HG02943 (cell line): ENCODE measurements around the gene DBN1.

Source experiments
- ATAC-seq: cut with Tn5 transposase; IDR thresholded peaks from one replicate; pipeline ENCODE4 v1.9.1; 2021; ENCODE audit warnings: mild to moderate bottlenecking, low read depth, moderate library complexity; ENCODE audit not compliant: unreplicated experiment

DBN1 gene

DNA sequence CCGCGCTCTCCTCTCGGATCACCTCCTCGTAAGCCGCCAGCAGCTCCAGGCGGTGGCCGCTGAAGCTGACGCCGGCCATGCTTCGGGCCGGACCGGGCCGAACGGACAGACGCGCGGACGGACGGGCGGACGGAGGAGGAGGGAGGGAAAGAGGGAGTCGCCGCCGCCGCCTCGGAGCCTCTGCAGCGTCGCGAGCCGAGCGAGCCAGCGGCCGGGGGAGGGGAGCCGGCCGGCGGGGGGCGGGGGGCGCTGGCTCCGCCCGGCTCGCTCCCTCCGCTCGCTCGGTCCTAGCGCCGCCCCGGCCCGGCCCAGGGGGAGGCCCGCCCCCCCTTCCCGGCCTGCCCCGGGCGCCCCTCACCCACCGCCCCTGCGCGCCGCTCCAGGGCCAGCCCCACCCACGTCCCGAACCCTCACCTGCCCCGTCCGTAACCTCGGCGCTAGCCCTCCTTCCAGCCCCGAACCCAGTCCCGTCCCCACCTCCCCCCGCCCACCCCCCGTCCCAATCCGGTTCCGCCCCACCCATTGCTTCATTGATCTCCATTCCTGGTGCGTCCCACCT is at the start of gene DBN1:
TSS of gene DBN1 (minus strand) at position 192 of the 559 bp plus-strand sequence. CDS start at position 79, 113 bp downstream.
- no peak for ATAC-seq

DNA sequence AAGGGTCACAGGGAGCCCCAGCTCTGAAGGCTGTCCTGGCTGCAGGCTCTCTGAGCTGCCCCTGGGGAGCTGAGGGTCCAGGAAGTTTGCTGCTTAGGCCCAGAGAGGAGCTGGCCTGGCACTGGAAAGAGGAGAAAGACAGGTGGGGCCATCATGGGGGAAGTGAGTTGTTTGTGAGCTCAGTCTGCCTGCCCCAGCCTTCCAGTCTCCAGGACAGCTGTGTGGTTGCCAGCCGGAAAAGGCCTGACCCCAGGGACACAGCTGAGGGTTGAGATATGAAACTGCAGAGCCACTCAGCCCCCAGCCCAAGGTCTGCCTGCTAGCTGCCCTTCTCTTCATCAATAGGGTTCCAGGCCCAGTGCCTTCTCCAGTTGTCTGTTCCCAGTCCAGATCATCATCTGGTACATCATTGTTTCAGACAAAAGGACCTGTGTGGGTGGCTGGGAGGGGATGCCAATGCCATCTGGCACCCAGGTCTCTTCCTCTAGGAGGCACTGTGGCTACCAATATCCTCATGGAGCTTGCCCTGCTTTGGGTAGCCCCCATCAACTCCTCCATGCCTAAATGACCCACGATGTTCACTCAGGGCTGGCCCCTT is 47.6 kb upstream of the DBN1 start:
- ATAC-seq: no peak

DNA sequence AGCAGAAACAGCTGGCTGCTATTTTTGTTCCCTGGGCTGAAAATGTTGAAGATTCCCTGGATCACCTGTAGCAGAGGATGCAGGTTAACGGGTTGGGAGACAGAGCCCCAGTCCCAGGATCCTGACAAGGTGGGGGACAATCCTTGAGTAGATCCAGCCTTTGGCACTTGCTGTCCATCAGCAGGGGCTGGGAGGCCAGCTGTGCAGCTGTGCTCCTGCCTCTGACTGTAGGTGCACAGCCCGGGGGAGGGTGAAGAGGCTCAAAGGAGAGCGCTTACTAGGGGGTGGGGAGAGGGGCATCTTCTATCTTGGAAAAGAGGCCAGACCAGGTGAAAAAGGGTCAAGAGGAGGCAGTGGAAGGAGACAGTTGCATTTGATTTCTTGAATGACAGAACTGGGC is 46.8 kb upstream of the DBN1 start:
- no peak for ATAC-seq

DNA sequence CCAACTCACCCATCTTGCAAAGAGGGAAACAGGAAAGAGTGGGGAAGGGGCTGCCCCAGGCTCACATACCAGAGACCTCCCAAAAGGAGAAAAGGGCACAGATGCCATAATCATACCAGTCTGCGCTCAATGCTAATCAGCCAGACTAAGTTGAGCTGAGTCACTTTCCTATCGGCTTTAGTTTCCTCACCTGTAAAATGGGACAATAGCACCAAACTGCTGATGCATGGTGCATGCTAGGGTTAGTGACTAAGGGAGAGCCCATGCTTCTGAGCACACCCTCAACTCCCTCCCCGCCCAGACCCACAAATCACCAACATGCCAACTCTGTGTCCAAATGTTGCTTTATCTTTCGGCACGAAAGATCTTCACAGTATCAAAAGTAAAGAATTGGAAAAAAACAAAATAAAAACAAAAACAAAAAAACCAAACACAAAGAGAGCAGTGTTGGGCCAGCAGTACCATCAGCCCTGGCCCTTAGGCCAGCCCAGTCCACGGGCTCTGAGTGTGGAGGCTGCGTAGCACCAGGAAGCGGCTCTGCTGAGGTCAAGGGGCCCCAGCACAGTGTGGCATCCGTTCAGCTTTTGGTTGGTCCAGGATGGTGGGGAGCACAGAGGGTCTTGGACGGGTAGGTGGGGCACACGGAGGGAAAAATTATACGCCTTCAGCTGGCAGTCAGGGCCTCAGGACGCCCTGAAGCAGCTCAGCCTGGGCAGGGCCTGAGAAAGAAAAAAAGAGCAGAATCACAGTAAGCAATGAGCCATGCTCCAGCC is 46.2 kb upstream of the DBN1 start:
- no peak for ATAC-seq

DNA sequence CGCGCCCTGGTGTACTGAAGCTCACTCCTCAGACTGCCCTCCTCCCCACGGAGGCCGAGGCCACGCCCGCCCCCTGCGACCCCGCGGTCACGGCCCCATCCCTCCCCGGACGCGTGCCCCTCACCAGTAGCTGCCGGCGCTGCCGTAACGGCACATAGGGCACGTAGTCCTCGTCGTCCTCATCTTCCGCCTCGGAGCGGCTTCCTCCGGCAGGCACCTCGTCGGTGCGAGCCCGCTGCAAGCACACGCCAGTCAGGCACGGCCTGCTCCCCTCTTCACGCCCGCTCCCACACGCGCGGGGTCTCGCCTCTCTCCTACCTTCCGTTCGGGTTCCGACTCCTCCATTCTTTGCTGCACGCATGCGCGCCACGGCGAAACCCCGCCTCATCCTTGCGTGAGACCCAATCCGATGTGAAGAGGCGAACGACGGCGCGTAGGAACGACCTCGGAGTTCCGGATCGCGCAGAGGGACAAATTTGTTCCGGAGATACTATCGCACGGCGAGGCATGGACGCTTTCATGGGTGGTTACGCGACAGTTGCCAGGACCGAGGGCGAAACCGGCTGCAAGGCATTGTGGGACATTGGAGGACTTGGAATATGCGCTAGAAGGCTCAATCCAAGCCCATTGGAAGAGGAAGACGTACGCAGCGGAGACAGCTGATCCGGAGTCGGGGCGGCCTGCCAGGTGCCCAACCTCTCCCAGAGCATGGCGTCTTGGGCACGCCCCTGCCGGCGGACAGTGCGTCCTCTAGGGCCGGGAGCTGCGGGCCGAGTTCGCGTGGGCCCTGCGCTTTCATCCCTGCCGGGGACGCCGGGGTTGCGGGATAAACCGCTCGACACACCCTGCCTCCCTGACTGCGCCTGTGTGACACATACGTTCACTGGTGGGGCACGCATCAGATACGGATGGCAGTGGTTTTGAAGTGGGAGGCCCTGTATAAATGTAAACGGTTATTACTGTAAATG is 43.5 kb upstream of the DBN1 start, which contains the start of gene DDX41:
TSS of gene DDX41 (minus strand) at position 361 of the 968 bp plus-strand sequence. CDS start at position 345, 16 bp downstream.
- ATAC-seq: peak; percentile 79

DNA sequence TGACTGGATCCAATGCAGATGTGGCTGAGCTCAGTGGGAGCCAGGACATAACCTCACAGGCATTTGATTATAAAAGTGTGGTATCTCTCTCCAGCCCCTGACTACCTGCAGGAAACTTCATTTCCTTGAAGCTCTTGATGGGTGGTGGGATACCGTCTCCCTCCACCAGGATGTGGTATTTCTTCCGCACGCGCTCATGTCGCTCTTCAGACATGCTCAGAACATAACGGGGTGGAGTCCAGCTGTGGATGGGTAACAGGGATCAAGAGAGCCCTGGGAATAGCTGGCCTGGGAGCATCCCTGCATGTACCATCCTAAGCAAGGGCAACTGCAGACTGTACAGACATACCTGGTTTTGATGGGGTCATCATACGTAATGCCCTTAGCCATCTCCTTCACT is 42.1 kb upstream of the DBN1 start:
- ATAC-seq: no peak

DNA sequence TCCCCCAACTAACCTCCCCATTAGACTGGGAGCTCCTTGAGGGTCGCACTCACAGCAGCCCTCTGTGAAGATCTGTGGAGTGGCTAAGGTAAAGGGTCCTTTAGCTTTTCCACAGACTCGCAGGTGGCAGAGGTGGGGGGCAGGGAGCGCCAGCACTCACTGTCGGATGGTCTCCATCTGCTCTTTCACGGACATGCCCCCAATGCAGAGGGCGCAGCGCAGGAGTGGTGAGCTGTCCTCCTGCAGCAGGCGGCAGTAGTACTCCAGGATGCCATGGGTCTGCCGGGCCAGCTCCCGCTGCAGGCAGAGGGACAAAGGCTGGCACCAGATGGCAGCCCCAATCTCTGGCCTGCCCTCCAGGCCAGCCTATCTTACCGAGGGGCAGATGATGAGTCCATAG is 41.1 kb upstream of the DBN1 start:
- ATAC-seq: no peak

DNA sequence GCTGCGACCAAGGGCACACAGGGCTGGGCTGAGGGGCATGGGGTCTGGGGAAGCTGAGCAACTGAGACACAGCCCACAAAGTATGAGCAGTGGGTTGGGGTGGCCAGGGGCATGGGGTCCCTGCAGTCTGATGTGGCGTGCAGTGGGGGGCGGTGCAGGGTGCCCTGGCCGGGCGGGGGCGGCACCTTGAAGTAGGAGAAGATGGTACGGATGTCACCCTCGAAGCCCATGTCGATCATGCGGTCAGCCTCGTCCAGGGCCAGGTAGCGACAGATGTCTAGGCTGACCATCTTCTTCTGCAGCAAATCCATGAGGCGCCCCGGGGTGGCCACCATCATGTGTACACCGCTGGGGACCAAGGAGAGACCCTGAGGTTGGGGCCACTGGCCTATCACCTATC is 40.1 kb upstream of the DBN1 start:
- ATAC-seq: no peak

DNA sequence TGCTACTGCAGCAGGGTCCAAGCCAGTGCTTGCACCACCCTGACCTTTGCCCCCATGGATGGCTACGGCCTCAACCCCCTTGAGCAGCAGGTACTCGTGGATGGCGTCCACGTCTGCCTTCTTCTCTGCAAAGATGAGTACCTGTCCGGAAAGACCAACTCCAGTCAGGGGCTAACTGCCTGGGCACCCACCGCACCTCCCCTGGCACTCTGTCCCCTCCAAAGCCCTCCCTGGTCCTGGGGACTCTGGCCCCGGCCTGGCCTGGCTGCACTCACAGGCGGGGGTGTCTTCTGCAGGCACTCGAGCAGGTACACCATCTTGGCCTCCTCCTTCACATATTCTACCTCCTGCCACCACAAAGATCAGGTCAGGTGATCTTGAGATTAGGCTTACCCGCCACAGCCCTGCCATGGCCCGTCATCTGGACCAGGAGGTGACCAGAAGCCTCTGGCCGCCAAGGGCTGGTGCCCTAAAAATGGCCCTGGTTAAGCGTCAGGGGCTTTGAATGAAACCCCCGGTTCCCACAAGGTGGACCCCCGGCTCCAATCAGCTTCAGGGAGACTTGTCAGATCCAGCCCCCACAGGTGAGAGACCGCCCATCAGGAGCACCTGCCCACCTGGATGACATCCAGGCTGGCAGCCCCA is 39.4 kb upstream of the DBN1 start:
- ATAC-seq: no peak

DNA sequence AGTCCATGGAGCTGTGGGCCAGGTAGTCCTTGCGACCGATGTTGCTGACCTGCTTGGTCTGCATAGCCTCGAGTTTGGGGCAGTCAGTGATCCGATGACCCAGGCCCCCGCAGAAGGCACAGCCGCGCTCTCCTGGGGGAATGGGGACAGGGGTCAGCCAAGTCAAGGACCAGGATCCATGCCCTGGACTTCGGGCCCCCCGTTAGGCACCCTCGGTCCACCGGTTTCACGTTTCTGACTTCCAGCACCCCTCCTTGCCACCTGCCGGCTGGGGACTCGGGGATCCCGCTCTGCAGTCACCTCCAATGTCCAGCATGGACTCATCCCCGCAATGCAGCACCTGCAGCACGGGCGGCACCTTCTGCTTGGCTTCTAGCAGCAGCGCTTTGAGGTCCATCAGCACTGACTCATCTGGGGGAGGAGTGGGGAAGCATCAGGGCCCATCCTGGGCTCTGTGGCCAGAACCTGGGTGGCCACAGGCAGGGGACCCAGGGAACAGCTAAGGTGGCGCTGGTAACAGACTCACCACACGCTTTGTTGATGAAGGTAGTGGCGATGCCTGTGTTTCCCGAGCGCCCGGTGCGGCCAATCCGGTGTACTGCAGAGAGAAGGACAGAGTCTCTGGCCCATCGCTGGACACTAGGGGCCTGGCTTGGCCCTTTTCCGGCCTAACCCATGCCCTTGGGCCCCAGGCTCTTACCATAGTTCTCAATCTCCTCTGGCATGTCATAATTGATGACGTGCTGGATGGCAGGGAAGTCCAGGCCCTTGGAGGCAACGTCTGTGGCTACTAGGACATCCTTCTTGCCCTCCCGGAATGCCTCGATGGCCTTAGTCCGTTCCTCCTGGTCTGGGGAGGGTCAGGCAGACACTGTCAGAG is 38.6 kb upstream of the DBN1 start:
- no peak for ATAC-seq

DNA sequence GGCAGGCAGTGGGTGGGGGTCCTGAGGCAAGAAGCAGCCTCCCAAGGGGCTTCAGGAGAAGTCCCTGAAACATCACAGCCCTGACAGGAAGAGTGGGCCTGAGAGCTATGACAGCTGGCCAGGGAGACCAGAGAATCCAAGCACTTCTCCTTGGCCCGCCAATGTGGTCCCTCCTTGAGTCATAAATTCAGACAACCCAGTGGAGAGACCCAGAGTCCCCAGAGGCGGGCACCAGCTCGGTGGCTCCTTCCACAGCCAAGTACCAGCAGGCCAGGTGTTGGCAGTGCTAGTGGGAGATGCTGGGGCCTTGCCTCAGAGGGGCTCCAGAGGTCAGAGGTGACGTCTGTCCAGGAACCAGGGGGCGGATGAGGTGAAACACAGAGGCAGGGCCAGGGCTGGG is 37.7 kb upstream of the DBN1 start:
- ATAC-seq: no peak

DNA sequence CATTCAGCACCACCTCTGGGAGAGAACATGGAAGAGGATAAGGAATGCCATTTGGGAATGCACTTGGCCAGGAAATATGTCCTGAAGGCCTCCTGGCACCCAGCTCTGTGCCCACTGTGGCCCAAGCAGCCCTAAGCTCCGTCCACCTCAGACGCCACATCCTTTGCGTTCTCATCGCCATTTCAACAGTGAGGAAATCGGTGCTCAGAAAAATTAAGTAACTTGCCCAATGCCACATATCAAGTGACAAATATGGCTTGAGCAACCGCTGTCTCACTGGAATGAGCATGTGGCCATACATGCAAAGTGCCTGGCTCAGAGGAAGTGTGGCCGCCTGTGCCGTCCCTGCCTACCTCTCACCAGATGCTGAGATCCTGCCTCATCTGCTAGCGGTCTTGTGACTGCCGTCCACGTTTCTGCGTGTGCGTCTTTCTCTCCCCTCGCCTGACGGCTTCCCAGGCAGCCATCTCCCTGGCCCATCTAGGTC is 37.2 kb upstream of the DBN1 start:
- no peak for ATAC-seq

DNA sequence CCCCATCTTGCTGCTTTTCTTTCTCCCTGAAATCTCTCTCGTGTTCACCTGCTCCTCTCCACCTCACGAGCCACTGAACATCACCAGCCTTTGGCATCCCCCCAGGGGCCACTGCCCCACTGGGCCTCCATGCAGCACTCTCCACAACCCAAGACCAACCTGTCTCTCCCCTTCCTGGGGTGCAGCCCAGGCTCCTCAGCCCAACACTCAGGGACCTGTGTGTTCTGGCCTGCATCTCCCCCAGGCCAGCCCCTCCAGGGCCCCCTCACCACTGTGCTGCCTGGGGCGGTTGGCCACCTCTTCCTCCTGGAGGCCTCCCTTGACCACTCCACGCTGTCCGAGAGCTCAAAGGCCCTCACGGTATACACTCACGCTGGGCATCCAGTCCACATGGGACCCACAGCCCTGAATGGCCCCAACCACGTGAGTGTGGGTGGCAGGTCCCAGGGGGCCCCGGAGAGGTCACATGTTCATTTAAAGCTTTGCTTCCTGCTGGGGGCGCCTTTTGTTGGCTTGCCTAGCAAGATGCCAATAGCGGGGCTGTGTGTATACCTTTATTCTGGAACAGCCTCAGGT is 36.6 kb upstream of the DBN1 start:
- ATAC-seq: no peak

DNA sequence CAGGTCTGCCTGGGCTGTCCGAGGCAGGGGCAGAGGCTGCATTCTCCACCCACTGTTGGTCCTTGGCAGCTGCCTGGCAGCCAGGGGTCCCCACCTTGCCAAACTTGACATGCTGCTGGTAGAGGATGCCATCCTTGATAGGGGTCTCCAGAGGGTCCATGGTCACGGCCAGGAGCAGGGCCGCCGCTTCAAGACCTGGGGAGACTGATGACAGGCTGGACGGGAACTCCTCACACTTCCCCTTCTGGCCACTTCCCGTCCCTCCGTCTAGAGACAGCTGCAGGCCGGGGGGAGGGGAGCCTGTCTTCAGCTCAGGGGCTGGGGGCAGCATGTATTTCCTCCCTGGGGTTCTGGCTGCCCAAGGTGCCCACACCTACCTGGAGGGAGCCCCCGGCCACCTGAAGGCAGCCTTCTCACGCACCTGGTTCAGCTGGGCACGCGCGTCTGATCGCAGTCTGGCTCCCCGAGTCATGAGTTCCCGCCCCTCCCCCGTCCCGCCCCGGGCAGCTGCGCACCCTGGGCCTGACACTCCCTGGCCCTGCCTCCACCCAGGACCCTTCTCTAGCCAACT is 36.0 kb upstream of the DBN1 start, which contains the start of gene DOK3:
TSS of gene DOK3 (minus strand) at position 446 of the 571 bp plus-strand sequence. CDS start at position 160, 286 bp downstream.
- ATAC-seq: no peak

DNA sequence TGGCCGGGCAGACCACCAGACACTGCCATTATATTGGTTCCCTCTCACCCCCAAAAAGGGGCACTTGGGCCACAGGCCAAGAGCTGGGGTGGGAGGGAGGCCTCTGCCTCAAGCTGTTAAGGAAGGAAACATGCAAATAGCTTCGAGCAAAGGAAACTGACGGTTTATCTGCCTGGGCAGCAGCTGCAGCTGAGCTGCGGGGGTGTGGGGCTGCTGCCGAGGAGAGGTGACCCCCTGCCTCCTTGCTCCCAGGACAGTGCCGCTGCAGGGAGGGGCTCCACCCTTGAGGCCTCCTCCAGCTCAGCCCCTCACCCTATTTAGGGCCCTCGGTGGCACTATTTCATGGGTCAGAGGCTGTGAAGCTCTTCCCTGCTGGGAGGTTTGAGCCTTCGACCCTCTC is 35.4 kb upstream of the DBN1 start:
- no peak for ATAC-seq

DNA sequence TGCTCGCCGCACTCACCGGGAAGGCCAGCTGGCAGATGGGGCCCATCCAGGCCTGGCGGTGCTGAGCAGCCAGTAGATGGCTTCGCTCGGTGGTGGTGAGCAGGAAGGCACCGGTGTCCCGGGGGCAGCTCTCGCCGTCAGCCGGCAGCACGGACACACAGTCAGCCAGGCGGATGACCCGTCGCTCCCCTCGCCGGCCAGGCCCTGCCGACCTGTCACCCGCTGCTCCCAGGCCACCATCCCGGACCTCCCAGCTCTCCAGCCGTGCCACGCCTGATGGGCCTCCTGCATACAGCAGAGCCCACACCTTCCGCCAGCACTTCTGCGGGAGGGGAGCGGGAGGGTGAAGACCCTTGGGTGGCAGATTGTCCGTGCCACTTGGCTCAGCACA is 34.8 kb upstream of the DBN1 start:
- no peak for ATAC-seq

DNA sequence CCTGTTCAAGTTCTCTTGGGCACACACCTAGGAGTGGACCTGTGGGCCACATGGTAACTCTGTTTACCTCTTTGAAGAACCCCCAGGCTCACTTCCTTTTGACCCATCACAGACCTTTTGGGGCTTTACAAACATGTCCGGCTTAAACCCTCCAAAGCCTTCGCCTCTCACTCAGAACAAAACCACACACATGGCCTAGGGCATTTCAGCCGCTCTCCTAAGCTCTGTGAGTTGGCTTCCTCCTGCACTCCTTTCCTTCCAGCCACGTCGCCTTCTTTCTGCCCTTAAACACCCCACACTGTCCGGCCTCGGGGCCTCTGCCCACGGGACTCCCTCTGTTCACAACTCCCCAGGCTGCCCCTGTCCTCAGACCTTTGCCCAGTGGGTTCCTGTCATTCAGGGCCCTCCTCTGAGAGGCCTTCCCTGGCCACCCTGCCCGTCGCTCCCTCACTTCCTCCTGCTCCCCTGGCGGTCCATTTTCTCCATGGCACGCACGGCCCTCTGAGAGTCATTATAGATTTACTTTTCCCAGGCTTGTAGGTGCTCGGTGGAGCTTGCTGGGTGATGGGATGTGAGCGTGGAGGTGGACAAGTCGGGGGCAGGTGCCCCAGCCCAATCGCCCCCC is 34.3 kb upstream of the DBN1 start:
- ATAC-seq: no peak

DNA sequence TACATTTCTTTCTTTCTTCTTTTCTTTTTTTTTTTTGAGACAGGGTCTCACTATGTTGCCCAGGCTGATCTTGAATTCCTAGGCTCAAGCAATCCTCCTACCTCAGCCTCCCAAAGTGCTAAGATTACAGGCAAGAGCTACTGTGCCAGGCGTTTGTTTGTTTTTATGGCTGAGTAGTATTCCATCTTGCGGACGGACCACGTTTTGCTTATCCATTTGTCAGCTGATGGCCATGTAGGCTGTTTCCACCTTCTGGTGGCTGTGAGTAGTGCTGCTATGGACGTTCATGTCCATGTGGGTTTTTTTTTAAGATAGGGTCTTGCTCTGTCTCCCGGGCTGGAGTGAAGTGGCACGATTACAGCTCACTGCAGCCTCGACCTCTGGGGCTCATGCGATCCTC is 33.7 kb upstream of the DBN1 start:
- no peak for ATAC-seq
